Uterus (tissue), 2 donors: ENCODE measurements around the gene IGHMBP2.

Experiments used
- POLR2A ChIP-seq, 2 donors: fragments of 450-650 bp; IDR thresholded peaks; one replicate each; pipeline ENCODE4 v1.6.1; 2016; ENCODE audit warnings: antibody characterized with exemption in 2 of 2, mild to moderate bottlenecking in 1 of 2, moderate library complexity in 1 of 2
- TF ChIP-seq, protein P1 (sequence below), 4 experiments: fragments of 200-600 bp in 2 of 4; fragments of 450-650 bp in 2 of 4; sonication (generic) in 2 of 4; IDR thresholded peaks; one replicate each; pipeline ENCODE4 v1.5.1; 2016 to 2019; ENCODE audit warnings: antibody characterized with exemption in 4 of 4, mild to moderate bottlenecking in 2 of 4, moderate library complexity in 1 of 4

- TF ChIP-seq, protein P1, sequence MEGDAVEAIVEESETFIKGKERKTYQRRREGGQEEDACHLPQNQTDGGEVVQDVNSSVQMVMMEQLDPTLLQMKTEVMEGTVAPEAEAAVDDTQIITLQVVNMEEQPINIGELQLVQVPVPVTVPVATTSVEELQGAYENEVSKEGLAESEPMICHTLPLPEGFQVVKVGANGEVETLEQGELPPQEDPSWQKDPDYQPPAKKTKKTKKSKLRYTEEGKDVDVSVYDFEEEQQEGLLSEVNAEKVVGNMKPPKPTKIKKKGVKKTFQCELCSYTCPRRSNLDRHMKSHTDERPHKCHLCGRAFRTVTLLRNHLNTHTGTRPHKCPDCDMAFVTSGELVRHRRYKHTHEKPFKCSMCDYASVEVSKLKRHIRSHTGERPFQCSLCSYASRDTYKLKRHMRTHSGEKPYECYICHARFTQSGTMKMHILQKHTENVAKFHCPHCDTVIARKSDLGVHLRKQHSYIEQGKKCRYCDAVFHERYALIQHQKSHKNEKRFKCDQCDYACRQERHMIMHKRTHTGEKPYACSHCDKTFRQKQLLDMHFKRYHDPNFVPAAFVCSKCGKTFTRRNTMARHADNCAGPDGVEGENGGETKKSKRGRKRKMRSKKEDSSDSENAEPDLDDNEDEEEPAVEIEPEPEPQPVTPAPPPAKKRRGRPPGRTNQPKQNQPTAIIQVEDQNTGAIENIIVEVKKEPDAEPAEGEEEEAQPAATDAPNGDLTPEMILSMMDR (IDR thresholded peaks at IDR 0.05): no peak
- TF ChIP-seq POLR2A (IDR thresholded peaks at IDR 0.05): no peak
Measured at GRCh38 chr11:68938816-68939582, 35.3 kb downstream of the IGHMBP2 start.
